Measurements from ENCODE around the gene RNF26. TPM values are rescaled to one million over a fixed set of nuclear protein-coding genes. Genes with fewer than 3 reads are reported as not detected.

RNF26 gene
- total RNA-seq, 1 experiment from 2014 or later, result 92.7 TPM

DNA sequence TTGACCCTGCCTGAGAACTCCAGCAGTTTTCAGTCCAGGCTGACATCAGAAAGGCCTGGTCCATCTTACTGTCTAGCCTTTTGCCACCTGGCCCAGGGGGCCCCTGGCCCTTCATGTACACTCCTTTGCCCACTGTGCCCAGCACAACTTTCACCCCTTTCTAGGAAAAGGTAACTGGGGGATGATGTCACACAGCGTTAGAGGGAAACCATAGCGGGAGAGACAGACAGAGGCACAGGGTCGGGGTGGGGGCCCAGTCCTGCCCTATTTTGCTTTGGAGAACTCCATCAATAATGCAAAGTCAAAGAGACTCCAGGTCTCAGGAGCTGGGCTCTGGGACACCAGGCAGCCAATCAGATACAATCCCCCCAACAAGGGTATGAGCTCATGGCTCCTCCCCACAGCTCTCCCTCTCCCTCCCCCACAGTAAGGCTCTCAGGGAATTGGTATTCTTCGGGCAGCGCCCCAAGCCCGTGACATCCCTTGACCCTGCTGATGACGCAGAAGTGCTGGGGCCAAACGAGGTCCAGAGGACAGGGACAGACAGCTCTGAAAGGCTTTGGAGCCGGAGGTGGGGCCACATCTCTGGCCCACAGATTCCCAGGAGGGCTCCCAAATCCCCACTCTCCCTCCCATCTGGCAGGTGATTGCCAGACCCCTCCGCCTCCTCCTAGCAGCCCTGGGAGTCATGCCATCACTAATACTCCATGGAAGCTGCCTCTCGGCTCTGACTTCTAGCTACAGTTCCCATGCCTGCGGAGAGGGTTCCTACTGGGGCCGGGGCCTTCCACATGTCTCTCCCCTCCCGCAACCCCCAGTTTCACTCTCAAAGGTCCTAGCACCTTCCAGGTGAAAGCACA lies 41.2 kb downstream of the RNF26 start:
- H3K27ac Mint-ChIP-seq (ENCODE audit: unreplicated experiment), result no peak overlapping the region
- no TSS peak for BruUV-seq (replicated peaks)
- H3K4me1 ChIP-seq, result peaks cover 20% of the 10 kb centered on the region
- H3K27me3 Mint-ChIP-seq (ENCODE audit: insufficient read depth, unreplicated experiment), result no peaks in the 10 kb centered on the region
- peaks cover 16% of the 10 kb centered on the region for H3K4me1 Mint-ChIP-seq (ENCODE audit: low read depth, unreplicated experiment)
- H3K36me3 Mint-ChIP-seq (ENCODE audit: insufficient read depth, unreplicated experiment), result no peaks in the 10 kb centered on the region
- no peak overlapping the region for H3K4me3 ChIP-seq (ENCODE audit: low read depth, low read length)
- ChIA-PET CTCF (interaction anchor here (1.0 to 11.8 kb wide), 4 partner anchors 13 to 53 kb away, joined by 3 to 220 read pairs (median 34); partner anchors contain the start of genes C1QTNF5 and RNF26), POLR2A (no interaction called here)
- H3K9me3 ChIP-seq, result no peaks in the 10 kb centered on the region
- no peaks in the 10 kb centered on the region for H3K27me3 ChIP-seq (replicated peaks; ENCODE audit: control insufficient read depth, insufficient read depth, low read length)
- no peaks in the 10 kb centered on the region for H3K36me3 ChIP-seq (ENCODE audit: control insufficient read depth, insufficient read depth, low read length)
- no peak for DNase-seq
- H3K4me3 Mint-ChIP-seq (ENCODE audit: unreplicated experiment), result no peak overlapping the region
- TF ChIP-seq, protein P1, sequence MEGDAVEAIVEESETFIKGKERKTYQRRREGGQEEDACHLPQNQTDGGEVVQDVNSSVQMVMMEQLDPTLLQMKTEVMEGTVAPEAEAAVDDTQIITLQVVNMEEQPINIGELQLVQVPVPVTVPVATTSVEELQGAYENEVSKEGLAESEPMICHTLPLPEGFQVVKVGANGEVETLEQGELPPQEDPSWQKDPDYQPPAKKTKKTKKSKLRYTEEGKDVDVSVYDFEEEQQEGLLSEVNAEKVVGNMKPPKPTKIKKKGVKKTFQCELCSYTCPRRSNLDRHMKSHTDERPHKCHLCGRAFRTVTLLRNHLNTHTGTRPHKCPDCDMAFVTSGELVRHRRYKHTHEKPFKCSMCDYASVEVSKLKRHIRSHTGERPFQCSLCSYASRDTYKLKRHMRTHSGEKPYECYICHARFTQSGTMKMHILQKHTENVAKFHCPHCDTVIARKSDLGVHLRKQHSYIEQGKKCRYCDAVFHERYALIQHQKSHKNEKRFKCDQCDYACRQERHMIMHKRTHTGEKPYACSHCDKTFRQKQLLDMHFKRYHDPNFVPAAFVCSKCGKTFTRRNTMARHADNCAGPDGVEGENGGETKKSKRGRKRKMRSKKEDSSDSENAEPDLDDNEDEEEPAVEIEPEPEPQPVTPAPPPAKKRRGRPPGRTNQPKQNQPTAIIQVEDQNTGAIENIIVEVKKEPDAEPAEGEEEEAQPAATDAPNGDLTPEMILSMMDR (IDR thresholded peaks at IDR 0.05; ENCODE audit: insufficient read depth in 1 of 2, low read depth in 1 of 2, low read length in 1 of 2, severe bottlenecking in 1 of 2, unreplicated experiment in 1 of 2), result no peak
- no peaks in the 10 kb centered on the region for H3K9me3 Mint-ChIP-seq (ENCODE audit: unreplicated experiment)
- intact Hi-C loops (cut with micrococcal nuclease; ENCODE audit: unreplicated experiment), result loop anchor here (2.0 kb wide), 1 partner anchor 231 kb away; no protein-coding TSS in a partner anchor

DNA sequence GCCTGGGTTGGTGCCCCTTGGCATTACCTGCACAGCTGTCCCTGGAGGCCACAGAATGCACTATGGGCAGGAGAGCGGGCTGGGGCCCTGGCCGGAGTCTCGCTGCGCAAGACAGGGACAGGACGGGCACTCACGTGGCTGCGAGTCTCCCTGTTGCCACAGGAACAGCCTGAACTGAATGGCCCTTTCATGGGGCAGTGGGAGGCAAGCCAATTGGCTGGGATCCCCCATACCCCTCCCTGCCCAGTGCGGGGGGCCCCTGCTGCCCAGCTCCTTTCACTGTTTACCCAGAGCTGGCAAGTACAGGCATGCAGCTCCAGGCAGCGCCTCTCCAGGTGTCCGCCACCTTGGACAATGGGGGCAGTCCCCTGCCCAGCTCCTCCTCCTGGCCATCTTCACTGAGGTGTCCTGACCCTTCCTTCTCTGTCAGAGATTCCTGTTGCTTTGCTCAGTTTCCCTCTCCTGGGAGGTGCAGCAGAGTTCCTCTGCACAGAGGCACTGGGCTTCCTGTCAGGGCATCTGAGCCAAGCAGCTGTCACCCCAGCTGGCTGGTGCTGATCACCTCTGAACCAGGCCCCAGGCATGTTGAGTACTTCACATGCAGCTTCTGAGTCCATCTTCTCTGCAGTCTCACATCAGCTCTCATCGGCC lies 42.0 kb downstream of the RNF26 start:
- peaks cover 14% of the 10 kb centered on the region for H3K4me1 Mint-ChIP-seq (ENCODE audit: low read depth, unreplicated experiment)
- no peak for DNase-seq

More for the DNA sequence above, 42.0 kb downstream of the RNF26 start:
- TF ChIP-seq, protein P1 (IDR thresholded peaks at IDR 0.05; ENCODE audit: insufficient read depth in 1 of 2, low read depth in 1 of 2, low read length in 1 of 2, severe bottlenecking in 1 of 2, unreplicated experiment in 1 of 2), result no peak
- H3K27me3 ChIP-seq (replicated peaks; ENCODE audit: control insufficient read depth, insufficient read depth, low read length), result no peaks in the 10 kb centered on the region
- H3K36me3 Mint-ChIP-seq (ENCODE audit: insufficient read depth, unreplicated experiment), result no peaks in the 10 kb centered on the region
- H3K27me3 Mint-ChIP-seq (ENCODE audit: insufficient read depth, unreplicated experiment), result no peaks in the 10 kb centered on the region
- no peaks in the 10 kb centered on the region for H3K9me3 Mint-ChIP-seq (ENCODE audit: unreplicated experiment)
- ChIA-PET POLR2A (no interaction called here), CTCF (interaction anchor here (1.0 to 11.8 kb wide), 3 partner anchors 14 to 42 kb away, joined by 3 to 220 read pairs (median 37); partner anchors contain the start of genes C1QTNF5 and RNF26)
- peaks cover 17% of the 10 kb centered on the region for H3K4me1 ChIP-seq
- no peak overlapping the region for H3K27ac Mint-ChIP-seq (ENCODE audit: unreplicated experiment)
- H3K9me3 ChIP-seq, result no peaks in the 10 kb centered on the region
- intact Hi-C loops (cut with micrococcal nuclease; ENCODE audit: unreplicated experiment), result no loop called here
- H3K4me3 Mint-ChIP-seq (ENCODE audit: unreplicated experiment), result no peak overlapping the region
- BruUV-seq (replicated peaks), result no TSS peak
- no peaks in the 10 kb centered on the region for H3K36me3 ChIP-seq (ENCODE audit: control insufficient read depth, insufficient read depth, low read length)
- no peak overlapping the region for H3K4me3 ChIP-seq (ENCODE audit: low read depth, low read length)

Data from Caco-2 (cell line).